Activated CD4-positive, alpha-beta T cell treated with anti-CD3 and anti-CD28 coated beads for 36 hours (primary cell): ENCODE measurements around the gene PIP5K1B. TPM values are rescaled to one million over a fixed set of nuclear protein-coding genes. Genes with fewer than 3 reads are reported as not detected.

Source experiments
- ATAC-seq: fragments of 200-7000 bp; cut with Tn5 transposase; one replicate; pipeline ENCODE4 v1.10.0; 2021; ENCODE audit warnings: mild to moderate bottlenecking, moderate library complexity
- CTCF ChIA-PET: fragments of 350-600 bp; sonication (Branson Sonifier 250); formaldehyde crosslinking; loops from one replicate; lab custom pipeline; 2021; ENCODE audit warnings: antibody characterized with exemption; lab: Charles Lee
- POLR2A ChIA-PET: fragments of 350-600 bp; sonication (Branson Sonifier 250); formaldehyde crosslinking; loops from one replicate; lab custom pipeline; 2021; ENCODE audit warnings: antibody characterized with exemption, inconsistent platforms; lab: Charles Lee
- DNase-seq: peaks from one replicate; pipeline ENCODE4 v3.0.0-alpha.2; 2020
- H3K27ac Mint-ChIP-seq: one replicate; pipeline ENCODE4 v1.8.0; 2021; ENCODE audit warnings: mixed read lengths
- H3K27me3 Mint-ChIP-seq: one replicate; pipeline ENCODE4 v1.8.0; 2021; ENCODE audit warnings: mixed read lengths
- H3K36me3 Mint-ChIP-seq: one replicate; pipeline ENCODE4 v1.8.0; 2021; ENCODE audit warnings: low read depth, mixed read lengths
- H3K4me1 Mint-ChIP-seq: one replicate; pipeline ENCODE4 v1.8.0; 2021; ENCODE audit warnings: mixed read lengths
- H3K4me3 Mint-ChIP-seq: one replicate; pipeline ENCODE4 v1.8.0; 2021; ENCODE audit warnings: mild to moderate bottlenecking, moderate library complexity, mixed read lengths
- H3K9me3 Mint-ChIP-seq: one replicate; pipeline ENCODE4 v1.8.0; 2021; ENCODE audit warnings: low read depth, mixed read lengths
- intact Hi-C, 2 experiments: fragments of 100-400 bp; cut with DNase I in 1 of 2; cut with micrococcal nuclease in 1 of 2; formaldehyde crosslinking; loops; one replicate each; pipeline versions ENCODE4 v1.14.2 to v1.15.1; 2022 to 2024; cut with DNase I, micrococcal nuclease
- total RNA-seq, 2 experiments: library from RNA; stranded (reverse); gene quantifications; one replicate each; pipeline ENCODE4 v1.2.3, GENCODE V29; 2021

Gene PIP5K1B
- total RNA-seq, 2 experiments from 2014 or later: 1.6 TPM

- CTCF ChIA-PET: interaction anchor here (1.0 kb wide), 2 partner anchors 11 to 28 kb away, joined by 3 to 4 read pairs; no protein-coding TSS in a partner anchor
Observed at GRCh38 chr9:68707801-68708488, 2.9 kb downstream of the PIP5K1B start.

GRCh38 chr9:68708513-68708912 lies 3.5 kb downstream of the PIP5K1B start:
- Mint-ChIP-seq H3K4me1 (peaks cover 18% of the 10 kb centered on the region), H3K36me3 (no peaks in the 10 kb centered on the region), H3K4me3 (no peak overlapping the region), H3K27me3 (peaks cover 54% of the 10 kb centered on the region), H3K9me3 (no peaks in the 10 kb centered on the region), H3K27ac (no peak overlapping the region)
- ATAC-seq (no peak), DNase-seq (no peak)
- intact Hi-C loops: loop anchor here in 1 of 2 experiments (10.0 kb wide), 1 partner anchor 316 kb away; no protein-coding TSS in a partner anchor
- ChIA-PET POLR2A (no interaction called here), CTCF (interaction anchor here (1.0 kb wide), 2 partner anchors 11 to 27 kb away, joined by 3 to 4 read pairs; no protein-coding TSS in a partner anchor)

More at GRCh38 chr9:68707801-68708488, 2.9 kb downstream of the PIP5K1B start:
- POLR2A ChIA-PET: no interaction called here
- H3K4me3 Mint-ChIP-seq: no peak overlapping the region
- no peaks in the 10 kb centered on the region for H3K9me3 Mint-ChIP-seq
- H3K27me3 Mint-ChIP-seq: peaks cover 58% of the 10 kb centered on the region
- ATAC-seq (no peak), DNase-seq (no peak)
- no peaks in the 10 kb centered on the region for H3K36me3 Mint-ChIP-seq
- intact Hi-C loops: loop anchor here in 1 of 2 experiments (10.0 kb wide), 1 partner anchor 317 kb away; no protein-coding TSS in a partner anchor
- no peak overlapping the region for H3K27ac Mint-ChIP-seq
- H3K4me1 Mint-ChIP-seq: peaks cover 18% of the 10 kb centered on the region

GRCh38 chr9:68709291-68710110 lies 4.5 kb downstream of the PIP5K1B start:
- DNase-seq: no peak
- ChIA-PET POLR2A (interaction anchor here (0.5 kb wide), 1 partner anchor 8 kb away, joined by 3 read pairs; no protein-coding TSS in a partner anchor), CTCF (interaction anchor here (0.9 kb wide), 1 partner anchor 319 kb away, joined by 3 read pairs; no protein-coding TSS in a partner anchor)
- Mint-ChIP-seq H3K9me3 (no peaks in the 10 kb centered on the region), H3K4me1 (peaks cover 14% of the 10 kb centered on the region), H3K4me3 (no peak overlapping the region), H3K27ac (no peak overlapping the region), H3K27me3 (peaks cover 47% of the 10 kb centered on the region), H3K36me3 (no peaks in the 10 kb centered on the region)
- ATAC-seq: no peak
- intact Hi-C loops: loop anchor here in 1 of 2 experiments (10.0 kb wide), 1 partner anchor 315 kb away; no protein-coding TSS in a partner anchor

GRCh38 chr9:68710111-68710471 lies 5.1 kb downstream of the PIP5K1B start:
- ATAC-seq (no peak), DNase-seq (no peak)
- no peaks in the 10 kb centered on the region for H3K36me3 Mint-ChIP-seq
- H3K9me3 Mint-ChIP-seq: no peaks in the 10 kb centered on the region
- H3K27me3 Mint-ChIP-seq: peaks cover 46% of the 10 kb centered on the region
- no peak overlapping the region for H3K27ac Mint-ChIP-seq
- intact Hi-C loops: no loop called here
- ChIA-PET CTCF (interaction anchor here (0.9 kb wide), 1 partner anchor 318 kb away, joined by 3 read pairs; no protein-coding TSS in a partner anchor), POLR2A (interaction anchor here (0.5 kb wide), 1 partner anchor 9 kb away, joined by 3 read pairs; no protein-coding TSS in a partner anchor)
- peaks cover 12% of the 10 kb centered on the region for H3K4me1 Mint-ChIP-seq
- H3K4me3 Mint-ChIP-seq: no peak overlapping the region

GRCh38 chr9:68711281-68711680 lies 6.2 kb downstream of the PIP5K1B start:
- POLR2A ChIA-PET: no interaction called here

GRCh38 chr9:68711932-68712331 lies 6.9 kb downstream of the PIP5K1B start:
- POLR2A ChIA-PET: no interaction called here

More at GRCh38 chr9:68711281-68711680, 6.2 kb downstream of the PIP5K1B start:
- DNase-seq (no peak), ATAC-seq (no peak)
- Mint-ChIP-seq H3K27me3 (peaks cover 40% of the 10 kb centered on the region), H3K4me1 (peaks cover 8% of the 10 kb centered on the region), H3K27ac (no peak overlapping the region), H3K4me3 (no peak overlapping the region), H3K36me3 (no peaks in the 10 kb centered on the region), H3K9me3 (no peaks in the 10 kb centered on the region)
- CTCF ChIA-PET: no interaction called here
- intact Hi-C loops: no loop called here

GRCh38 chr9:68714416-68715180 lies 9.6 kb downstream of the PIP5K1B start:
- Mint-ChIP-seq H3K27ac (no peak overlapping the region), H3K36me3 (no peaks in the 10 kb centered on the region), H3K4me3 (no peak overlapping the region), H3K9me3 (no peaks in the 10 kb centered on the region), H3K4me1 (no peaks in the 10 kb centered on the region), H3K27me3 (peaks cover 19% of the 10 kb centered on the region)
- intact Hi-C loops: no loop called here
- DNase-seq (no peak), ATAC-seq (no peak)
- CTCF ChIA-PET: no interaction called here
- POLR2A ChIA-PET: no interaction called here

More at GRCh38 chr9:68711932-68712331, 6.9 kb downstream of the PIP5K1B start:
- Mint-ChIP-seq H3K4me1 (peaks cover 1% of the 10 kb centered on the region), H3K4me3 (no peak overlapping the region), H3K27me3 (peaks cover 37% of the 10 kb centered on the region), H3K9me3 (no peaks in the 10 kb centered on the region), H3K36me3 (no peaks in the 10 kb centered on the region), H3K27ac (no peak overlapping the region)
- DNase-seq (no peak), ATAC-seq (no peak)
- intact Hi-C loops: no loop called here
- CTCF ChIA-PET: interaction anchor here (1.6 kb wide), 1 partner anchor 287 kb away, joined by 5 read pairs; no protein-coding TSS in a partner anchor

- no peak for ATAC-seq
- Mint-ChIP-seq H3K27me3 (peaks cover 19% of the 10 kb centered on the region), H3K4me1 (no peaks in the 10 kb centered on the region), H3K27ac (no peak overlapping the region), H3K36me3 (no peaks in the 10 kb centered on the region), H3K4me3 (no peak overlapping the region), H3K9me3 (no peaks in the 10 kb centered on the region)
- POLR2A ChIA-PET: no interaction called here
- CTCF ChIA-PET: no interaction called here
- DNase-seq: no peak
- intact Hi-C loops: no loop called here
Observed at GRCh38 chr9:68715181-68715456, 10.1 kb downstream of the PIP5K1B start.

GRCh38 chr9:68717552-68718443 lies 12.8 kb downstream of the PIP5K1B start:
- Mint-ChIP-seq H3K36me3 (no peaks in the 10 kb centered on the region), H3K4me1 (no peaks in the 10 kb centered on the region), H3K9me3 (no peaks in the 10 kb centered on the region), H3K27ac (no peak overlapping the region), H3K27me3 (peaks cover 12% of the 10 kb centered on the region), H3K4me3 (no peak overlapping the region)
- ATAC-seq (no peak), DNase-seq (no peak)
- CTCF ChIA-PET: no interaction called here
- POLR2A ChIA-PET: no interaction called here
- intact Hi-C loops: no loop called here

GRCh38 chr9:68719847-68720246 lies 14.8 kb downstream of the PIP5K1B start:
- ATAC-seq (no peak), DNase-seq (no peak)
- no peaks in the 10 kb centered on the region for H3K36me3 Mint-ChIP-seq
- POLR2A ChIA-PET: no interaction called here
- intact Hi-C loops: no loop called here
- H3K9me3 Mint-ChIP-seq: no peaks in the 10 kb centered on the region
- no peak overlapping the region for H3K27ac Mint-ChIP-seq
- H3K27me3 Mint-ChIP-seq: peaks cover 16% of the 10 kb centered on the region
- H3K4me1 Mint-ChIP-seq: no peaks in the 10 kb centered on the region
- CTCF ChIA-PET: interaction anchor here (1.1 kb wide), 1 partner anchor 12 kb away, joined by 3 read pairs; no protein-coding TSS in a partner anchor
- no peak overlapping the region for H3K4me3 Mint-ChIP-seq
